GM23248 (cell line): ENCODE data around the gene RAB40A.
"Not testable (repeated sequence)": the region's sequence is repeated elsewhere in the genome, so short reads cannot be mapped to it uniquely, and the experiment has no call there.

ENCODE experiments used
- EZH2 ChIP-seq: fragments of 200-600 bp; sonication (generic); IDR thresholded peaks from 2 replicates; pipeline ENCODE4 v1.6.1; 2018; ENCODE audit warnings: antibody characterized with exemption, mild to moderate bottlenecking; ENCODE audit not compliant: insufficient read depth, poor library complexity, severe bottlenecking
- EZH2phosphoT487 ChIP-seq: fragments of 200-600 bp; sonication (generic); IDR thresholded peaks from 2 replicates; pipeline ENCODE4 v1.6.1; 2018; ENCODE audit warnings: antibody characterized with exemption, moderate library complexity, mild to moderate bottlenecking, low read depth; ENCODE audit not compliant: insufficient read depth

DNA sequence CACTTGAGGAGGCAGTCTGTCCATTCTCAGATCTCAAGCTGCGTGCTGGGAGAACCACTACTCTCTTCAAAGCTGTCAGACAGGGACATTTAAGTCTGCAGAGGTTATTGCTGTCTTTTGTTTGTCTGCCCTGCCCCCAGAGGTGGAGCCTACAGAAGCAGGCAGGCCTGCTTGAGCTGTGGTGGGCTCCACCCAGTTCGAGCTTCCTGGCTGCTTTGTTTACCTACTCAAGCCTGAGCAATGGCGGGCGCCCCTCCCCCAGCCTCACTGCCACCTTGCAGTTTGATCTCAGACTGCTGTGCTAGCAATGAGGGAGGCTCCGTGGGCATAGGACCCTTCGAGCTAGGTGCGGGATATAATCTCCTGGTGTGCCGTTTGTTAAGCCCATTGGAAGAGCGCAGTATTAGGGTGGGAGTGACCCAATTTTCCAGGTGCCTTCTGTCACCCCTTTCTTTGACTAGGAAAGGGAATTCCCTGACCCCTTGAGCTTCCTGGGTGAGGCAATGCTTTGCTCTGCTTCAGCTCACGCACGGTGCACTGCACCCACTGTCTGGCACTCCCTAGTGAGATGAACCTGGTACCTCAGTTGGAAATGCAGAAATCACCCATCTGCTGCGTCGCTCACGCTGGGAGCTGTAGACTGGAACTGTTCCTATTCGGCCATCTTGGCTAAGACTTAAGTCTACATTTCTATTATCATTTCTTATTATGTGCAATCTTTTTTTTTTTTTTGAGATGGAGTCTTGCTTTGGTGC, 59.1 kb downstream of the RAB40A start:
- not testable (repeated sequence) for TF ChIP-seq EZH2, EZH2phosphoT487
